NB4 (cell line): ENCODE data around the gene EIF4EBP2.

Experiments
- MYC ChIP-seq: IDR thresholded peaks from 2 replicates; pipeline ENCODE4 v1.6.1; 2011; ENCODE audit warnings: low read depth, low read length
- POLR2A ChIP-seq: IDR thresholded peaks from 2 replicates; pipeline ENCODE4 v1.6.1; 2011; ENCODE audit warnings: mild to moderate bottlenecking; ENCODE audit not compliant: insufficient read length; ENCODE audit errors: extremely low read depth
- TF ChIP-seq, protein P1 (sequence below): IDR thresholded peaks from one replicate; pipeline ENCODE4 v1.5.1; 2012; ENCODE audit warnings: low read depth, low read length
- TF ChIP-seq, protein P2 (sequence below): IDR thresholded peaks from 2 replicates; pipeline ENCODE4 v1.6.1; 2011; ENCODE audit warnings: low read depth, low read length

DNA sequence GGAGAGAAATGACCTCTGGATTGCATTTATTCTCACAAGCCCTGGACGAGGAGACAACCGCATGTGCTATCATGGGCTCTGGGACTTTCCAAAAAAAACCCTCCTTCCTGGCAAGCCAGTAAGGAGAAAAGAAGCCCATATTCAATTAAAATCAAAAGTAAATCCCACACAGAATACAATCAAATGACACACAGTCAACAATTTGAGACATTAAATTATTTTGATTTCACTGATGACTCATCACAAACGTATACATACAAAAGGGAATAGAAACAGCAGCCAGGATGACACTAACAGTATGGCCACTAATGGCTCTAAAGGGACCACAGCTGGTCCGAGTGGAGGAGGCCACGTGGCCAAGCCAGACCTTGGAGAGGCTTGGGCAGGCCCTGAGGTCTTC is 46.4 kb upstream of the EIF4EBP2 start:
- TF ChIP-seq, protein P1, sequence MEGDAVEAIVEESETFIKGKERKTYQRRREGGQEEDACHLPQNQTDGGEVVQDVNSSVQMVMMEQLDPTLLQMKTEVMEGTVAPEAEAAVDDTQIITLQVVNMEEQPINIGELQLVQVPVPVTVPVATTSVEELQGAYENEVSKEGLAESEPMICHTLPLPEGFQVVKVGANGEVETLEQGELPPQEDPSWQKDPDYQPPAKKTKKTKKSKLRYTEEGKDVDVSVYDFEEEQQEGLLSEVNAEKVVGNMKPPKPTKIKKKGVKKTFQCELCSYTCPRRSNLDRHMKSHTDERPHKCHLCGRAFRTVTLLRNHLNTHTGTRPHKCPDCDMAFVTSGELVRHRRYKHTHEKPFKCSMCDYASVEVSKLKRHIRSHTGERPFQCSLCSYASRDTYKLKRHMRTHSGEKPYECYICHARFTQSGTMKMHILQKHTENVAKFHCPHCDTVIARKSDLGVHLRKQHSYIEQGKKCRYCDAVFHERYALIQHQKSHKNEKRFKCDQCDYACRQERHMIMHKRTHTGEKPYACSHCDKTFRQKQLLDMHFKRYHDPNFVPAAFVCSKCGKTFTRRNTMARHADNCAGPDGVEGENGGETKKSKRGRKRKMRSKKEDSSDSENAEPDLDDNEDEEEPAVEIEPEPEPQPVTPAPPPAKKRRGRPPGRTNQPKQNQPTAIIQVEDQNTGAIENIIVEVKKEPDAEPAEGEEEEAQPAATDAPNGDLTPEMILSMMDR, result no peak
- no peak for TF ChIP-seq POLR2A
- no peak for TF ChIP-seq MYC
- TF ChIP-seq, protein P2, sequence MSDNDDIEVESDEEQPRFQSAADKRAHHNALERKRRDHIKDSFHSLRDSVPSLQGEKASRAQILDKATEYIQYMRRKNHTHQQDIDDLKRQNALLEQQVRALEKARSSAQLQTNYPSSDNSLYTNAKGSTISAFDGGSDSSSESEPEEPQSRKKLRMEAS, result no peak
